Endodermal cell (in vitro differentiated cells): ENCODE measurements around the gene ARHGAP22. TPM values are rescaled to one million over a fixed set of nuclear protein-coding genes. Genes with fewer than 3 reads are reported as not detected.

Source experiments
- DNase-seq: peaks from one replicate; pipeline ENCODE4 v3.0.0-alpha.2; 2017
- H3K27ac ChIP-seq: 2 replicates; pipeline ENCODE4 v1.5.1; 2013; ENCODE audit warnings: mild to moderate bottlenecking, low read depth, low read length, moderate library complexity
- H3K27me3 ChIP-seq: 2 replicates; pipeline ENCODE4 v1.6.1; 2013; ENCODE audit warnings: mild to moderate bottlenecking, low read length, moderate library complexity; ENCODE audit not compliant: insufficient read depth, control insufficient read depth, poor library complexity, severe bottlenecking
- H3K36me3 ChIP-seq: 2 replicates; pipeline ENCODE4 v1.7.0; 2013; ENCODE audit warnings: mild to moderate bottlenecking, low read length, moderate library complexity; ENCODE audit not compliant: control insufficient read depth, insufficient read depth
- H3K4me1 ChIP-seq: one replicate; pipeline ENCODE4 v1.7.0; 2013; ENCODE audit warnings: low read length; ENCODE audit not compliant: control insufficient read depth, insufficient read depth
- H3K4me3 ChIP-seq: 2 replicates; pipeline ENCODE4 v1.5.1; 2013; ENCODE audit warnings: mild to moderate bottlenecking, low read length, moderate library complexity
- H3K9ac ChIP-seq: 2 replicates; pipeline ENCODE4 v1.6.1; 2013; ENCODE audit warnings: mild to moderate bottlenecking, low read length, moderate library complexity; ENCODE audit not compliant: poor library complexity, severe bottlenecking; ENCODE audit errors: extremely low read depth
- H3K9me3 ChIP-seq: 2 replicates; pipeline ENCODE4 v1.6.1; 2013; ENCODE audit warnings: mild to moderate bottlenecking, low read length, moderate library complexity; ENCODE audit not compliant: control insufficient read depth
- H3K27ac Mint-ChIP-seq: 2 replicates; pipeline ENCODE4 v1.8.0; 2020; ENCODE audit warnings: mixed read lengths
- H3K27me3 Mint-ChIP-seq: 2 replicates; pipeline ENCODE4 v1.8.0; 2021; ENCODE audit warnings: mild to moderate bottlenecking, mixed read lengths; ENCODE audit not compliant: insufficient read depth
- H3K36me3 Mint-ChIP-seq: 2 replicates; pipeline ENCODE4 v1.8.0; 2020; ENCODE audit warnings: low read depth, mixed read lengths
- H3K4me1 Mint-ChIP-seq: 2 replicates; pipeline ENCODE4 v1.8.0; 2020; ENCODE audit warnings: mixed read lengths
- H3K4me3 Mint-ChIP-seq: 2 replicates; pipeline ENCODE4 v1.8.0; 2020; ENCODE audit warnings: mild to moderate bottlenecking, moderate library complexity, mixed read lengths
- H3K9me3 Mint-ChIP-seq: 2 replicates; pipeline ENCODE4 v1.8.0; 2020; ENCODE audit warnings: mild to moderate bottlenecking, mixed read lengths
- CTCF ChIP-seq: fragments of 200-600 bp; sonication (generic); conservative IDR thresholded peaks from 2 replicates; pipeline ENCODE4 v1.5.0; 2021; ENCODE audit warnings: antibody characterized with exemption, mild to moderate bottlenecking
- whole genome bisulfite sequencing, 2 experiments: methylation state at CpG; one replicate each; pipeline versions ENCODE4 v1.1.5 to v1.1.7; 2013; ENCODE audit warnings: missing lambda C conversion rate in 2 of 2, mixed read lengths in 1 of 2; ENCODE audit not compliant: insufficient coverage in 1 of 2, insufficient read length in 1 of 2; 5-methylcytosine and 5-hydroxymethylcytosine counted together
- total RNA-seq, 2 donors: library from RNA; stranded (reverse); fragmentation: NEBNext Ultra II Directional in 1 of 2; extraction: Animal tissue kit (Norgen Biotek cat#: 25700) in 1 of 2; gene quantifications; 2 replicates in 1 of 2; 3 replicates in 1 of 2; pipeline ENCODE4 v1.2.1, GENCODE V29; 2021

Gene ARHGAP22
- total RNA-seq, 2 donors from 2014 or later = 10.3 to 14.1 TPM

- no peak overlapping the region for H3K9ac ChIP-seq
- H3K4me3 Mint-ChIP-seq = no peak overlapping the region
These were observed 77.1 kb downstream of the ARHGAP22 start for GRCh38 chr10:48527756-48528155.

GRCh38 chr10:48526846-48527505 is 77.9 kb downstream of the ARHGAP22 start:
- 99 to 100% methylated on average over 1 to 2 of the region's 2 CpGs for WGBS, 2 experiments
- Histone ChIP-seq H3K4me1 (peaks cover 6% of the 10 kb centered on the region), H3K27me3 (peaks cover 19% of the 10 kb centered on the region), H3K27ac (no peak overlapping the region), H3K4me3 (no peak overlapping the region), H3K9me3 (no peaks in the 10 kb centered on the region), H3K9ac (no peak overlapping the region), H3K36me3 (no peaks in the 10 kb centered on the region)
- Mint-ChIP-seq H3K4me1 (peaks cover 17% of the 10 kb centered on the region), H3K27ac (no peak overlapping the region), H3K36me3 (no peaks in the 10 kb centered on the region), H3K4me3 (no peak overlapping the region), H3K27me3 (peaks cover 26% of the 10 kb centered on the region), H3K9me3 (no peaks in the 10 kb centered on the region)
- TF ChIP-seq CTCF = no peak
- peak; percentile 1 for DNase-seq

More at GRCh38 chr10:48527756-48528155, 77.1 kb downstream of the ARHGAP22 start:
- H3K27me3 Mint-ChIP-seq = peaks cover 22% of the 10 kb centered on the region
- no peaks in the 10 kb centered on the region for H3K36me3 Mint-ChIP-seq
- DNase-seq = peak; percentile 18
- no peak overlapping the region for H3K27ac Mint-ChIP-seq
- Histone ChIP-seq H3K4me3 (no peak overlapping the region), H3K27ac (no peak overlapping the region), H3K36me3 (no peaks in the 10 kb centered on the region), H3K4me1 (peaks cover 6% of the 10 kb centered on the region), H3K27me3 (peaks cover 12% of the 10 kb centered on the region), H3K9me3 (no peaks in the 10 kb centered on the region)
- TF ChIP-seq CTCF = no peak
- peaks cover 17% of the 10 kb centered on the region for H3K4me1 Mint-ChIP-seq
- H3K9me3 Mint-ChIP-seq = no peaks in the 10 kb centered on the region
- WGBS, 2 experiments = 83 to 100% methylated on average over 1 of the region's 1 CpG

- peaks cover 17% of the 10 kb centered on the region for H3K4me1 Mint-ChIP-seq
- no peak overlapping the region for H3K4me3 Mint-ChIP-seq
- peaks cover 6% of the 10 kb centered on the region for H3K4me1 ChIP-seq
- no peak overlapping the region for H3K9ac ChIP-seq
- peak overlapping the region; percentile 22 for H3K27ac Mint-ChIP-seq
- no peak for TF ChIP-seq CTCF
- peaks cover 27% of the 10 kb centered on the region for H3K27me3 ChIP-seq
- H3K36me3 ChIP-seq = no peaks in the 10 kb centered on the region
- H3K36me3 Mint-ChIP-seq = no peaks in the 10 kb centered on the region
- H3K4me3 ChIP-seq = no peak overlapping the region
- H3K27me3 Mint-ChIP-seq = peaks cover 33% of the 10 kb centered on the region
- 72% methylated on average over 10 to 14 of the region's 14 CpGs for WGBS, 2 experiments
- no peaks in the 10 kb centered on the region for H3K9me3 Mint-ChIP-seq
- no peaks in the 10 kb centered on the region for H3K9me3 ChIP-seq
- peak; percentile 51 for DNase-seq
- no peak overlapping the region for H3K27ac ChIP-seq
These were observed 78.7 kb downstream of the ARHGAP22 start for GRCh38 chr10:48526011-48526821.
